GM13976 (cell line): ENCODE results near the gene ZNF829.

Source experiments
- DNase-seq: peaks from one replicate; pipeline ENCODE4 v3.0.0; 2012; ENCODE audit warnings: low spot score
- in situ Hi-C: fragments of 300-500 bp; cut with MboI; formaldehyde crosslinking; loops from one replicate; pipeline ENCODE4 v1.12.0; 2022; ENCODE audit warnings: low sequenced_read_pairs, mixed read lengths, inconsistent platforms; ENCODE audit not compliant: unreplicated experiment
- TF ChIP-seq, protein P1 (sequence below): IDR thresholded peaks from 2 replicates; pipeline ENCODE4 v1.5.1; 2012; ENCODE audit warnings: borderline replicate concordance, mild to moderate bottlenecking; ENCODE audit not compliant: insufficient read depth; ENCODE audit errors: extremely low read depth, missing control alignments, control extremely low read depth

The ZNF829 gene

DNA sequence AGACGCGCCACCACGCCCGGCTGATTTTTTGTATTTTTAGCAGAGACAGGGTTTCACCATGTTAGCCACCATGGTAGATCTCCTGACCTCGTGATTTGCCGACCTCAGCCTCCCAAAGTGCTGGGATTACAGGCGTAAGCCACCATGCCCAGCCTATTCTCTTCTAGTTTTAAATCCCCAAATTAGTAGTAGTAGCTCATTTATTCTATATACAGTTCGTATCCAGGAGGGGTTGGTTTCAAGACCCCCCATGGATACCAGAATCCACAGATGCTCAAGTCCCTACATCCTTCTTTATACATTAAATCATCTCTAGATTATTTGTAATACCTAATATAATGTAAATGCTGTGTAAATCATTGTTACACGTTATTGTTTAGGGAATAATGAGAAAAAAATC lies 2.0 kb upstream of the ZNF829 start:
- TF ChIP-seq, protein P1, sequence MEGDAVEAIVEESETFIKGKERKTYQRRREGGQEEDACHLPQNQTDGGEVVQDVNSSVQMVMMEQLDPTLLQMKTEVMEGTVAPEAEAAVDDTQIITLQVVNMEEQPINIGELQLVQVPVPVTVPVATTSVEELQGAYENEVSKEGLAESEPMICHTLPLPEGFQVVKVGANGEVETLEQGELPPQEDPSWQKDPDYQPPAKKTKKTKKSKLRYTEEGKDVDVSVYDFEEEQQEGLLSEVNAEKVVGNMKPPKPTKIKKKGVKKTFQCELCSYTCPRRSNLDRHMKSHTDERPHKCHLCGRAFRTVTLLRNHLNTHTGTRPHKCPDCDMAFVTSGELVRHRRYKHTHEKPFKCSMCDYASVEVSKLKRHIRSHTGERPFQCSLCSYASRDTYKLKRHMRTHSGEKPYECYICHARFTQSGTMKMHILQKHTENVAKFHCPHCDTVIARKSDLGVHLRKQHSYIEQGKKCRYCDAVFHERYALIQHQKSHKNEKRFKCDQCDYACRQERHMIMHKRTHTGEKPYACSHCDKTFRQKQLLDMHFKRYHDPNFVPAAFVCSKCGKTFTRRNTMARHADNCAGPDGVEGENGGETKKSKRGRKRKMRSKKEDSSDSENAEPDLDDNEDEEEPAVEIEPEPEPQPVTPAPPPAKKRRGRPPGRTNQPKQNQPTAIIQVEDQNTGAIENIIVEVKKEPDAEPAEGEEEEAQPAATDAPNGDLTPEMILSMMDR: no peak
- no peak for DNase-seq
- in situ Hi-C loops: no loop called here

DNA sequence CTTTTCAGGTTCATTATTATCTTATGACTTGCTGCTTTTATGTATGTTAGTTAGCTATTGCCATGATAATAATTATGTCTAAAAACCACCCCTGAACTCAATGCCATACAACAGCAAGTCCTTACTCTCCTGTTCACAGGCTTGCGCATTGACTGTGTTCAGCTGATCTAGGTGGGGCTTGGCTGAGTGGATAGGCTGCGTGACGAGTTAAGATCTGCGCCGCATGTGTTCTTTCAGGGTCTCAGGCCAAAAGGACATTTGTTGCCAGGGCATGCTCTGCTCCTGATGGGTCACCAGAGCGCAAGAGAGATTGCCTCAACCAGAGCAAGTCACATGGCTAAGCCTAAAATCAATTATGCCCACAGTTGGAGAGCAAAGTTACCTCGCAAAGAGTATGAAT lies 900 bp upstream of the ZNF829 start:
- TF ChIP-seq, protein P1: no peak
- no peak for DNase-seq
- in situ Hi-C loops: no loop called here

DNA sequence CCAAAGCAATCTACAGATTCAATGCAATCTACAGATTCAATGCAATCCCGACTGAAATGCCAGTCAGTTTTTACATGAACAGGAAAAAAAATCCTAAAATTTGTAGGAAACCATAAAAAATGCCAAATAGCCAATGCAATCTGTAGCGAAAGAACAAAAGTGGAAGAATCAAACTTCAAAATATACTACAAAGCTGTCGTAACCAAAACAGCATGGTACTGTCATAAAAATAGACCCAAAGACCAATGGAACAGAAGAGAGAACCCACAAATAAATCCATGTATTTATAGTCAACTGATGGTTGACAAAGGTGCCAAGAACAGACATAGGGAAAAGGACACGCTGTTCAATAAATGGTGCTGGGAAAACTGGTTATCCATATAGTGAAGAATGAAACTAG lies 17.7 kb downstream of the ZNF829 start:
- in situ Hi-C loops: no loop called here
- TF ChIP-seq, protein P1: no peak
- no peak for DNase-seq

DNA sequence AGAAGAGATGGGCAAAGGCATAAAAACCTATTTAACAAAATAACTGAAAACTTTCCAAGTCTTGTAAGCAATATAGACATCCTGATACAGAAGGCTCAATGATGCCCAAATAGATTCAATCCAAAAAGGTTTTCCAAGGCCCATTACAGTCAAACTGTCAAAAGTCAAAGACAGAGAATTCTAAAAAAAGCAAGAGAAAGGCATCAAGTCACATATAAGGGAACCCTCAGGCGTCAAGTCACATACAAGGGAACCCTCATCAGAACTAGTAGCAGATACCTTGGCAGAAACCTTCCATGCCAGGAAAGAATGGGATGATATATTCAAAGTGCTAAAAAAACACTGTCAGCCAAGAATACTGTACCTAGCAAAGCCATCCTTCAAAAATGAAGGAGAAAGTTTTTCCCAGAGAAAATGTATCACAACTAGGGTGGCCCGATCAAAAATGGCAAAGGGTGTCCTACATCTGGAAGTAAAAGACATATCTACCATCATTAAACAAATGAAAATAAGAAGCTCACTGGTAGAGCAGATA lies 21.2 kb downstream of the ZNF829 start:
- TF ChIP-seq, protein P1: no peak
- in situ Hi-C loops: no loop called here
- no peak for DNase-seq

DNA sequence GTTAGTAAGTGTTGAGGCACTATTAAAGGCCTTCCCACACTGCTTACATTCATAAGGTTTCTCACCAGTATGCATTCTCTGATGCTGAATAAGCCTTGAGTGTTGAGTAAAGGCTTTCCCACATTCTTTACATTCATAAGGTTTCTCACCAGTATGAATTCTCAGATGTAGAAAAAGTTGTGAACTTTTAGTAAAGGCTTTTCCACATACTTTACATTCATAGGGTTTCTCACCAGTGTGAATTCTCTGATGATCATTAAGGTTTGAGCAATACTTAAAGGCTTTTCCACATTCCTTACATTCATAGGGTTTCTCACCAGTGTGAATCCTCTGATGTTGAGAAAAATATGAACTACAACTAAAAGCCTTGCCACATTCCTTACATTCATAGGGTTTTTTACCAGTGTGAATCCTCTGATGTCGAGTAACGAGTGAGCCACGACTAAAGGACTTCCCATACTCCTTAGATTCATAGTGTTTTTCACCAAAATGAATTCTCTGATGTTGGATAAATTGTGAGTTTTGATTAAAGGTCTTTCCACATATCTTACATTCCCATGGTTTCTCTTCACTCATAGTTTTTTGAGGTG lies 24.2 kb downstream of the ZNF829 start:
- DNase-seq: no peak
- in situ Hi-C loops: no loop called here
- TF ChIP-seq, protein P1: no peak

DNA sequence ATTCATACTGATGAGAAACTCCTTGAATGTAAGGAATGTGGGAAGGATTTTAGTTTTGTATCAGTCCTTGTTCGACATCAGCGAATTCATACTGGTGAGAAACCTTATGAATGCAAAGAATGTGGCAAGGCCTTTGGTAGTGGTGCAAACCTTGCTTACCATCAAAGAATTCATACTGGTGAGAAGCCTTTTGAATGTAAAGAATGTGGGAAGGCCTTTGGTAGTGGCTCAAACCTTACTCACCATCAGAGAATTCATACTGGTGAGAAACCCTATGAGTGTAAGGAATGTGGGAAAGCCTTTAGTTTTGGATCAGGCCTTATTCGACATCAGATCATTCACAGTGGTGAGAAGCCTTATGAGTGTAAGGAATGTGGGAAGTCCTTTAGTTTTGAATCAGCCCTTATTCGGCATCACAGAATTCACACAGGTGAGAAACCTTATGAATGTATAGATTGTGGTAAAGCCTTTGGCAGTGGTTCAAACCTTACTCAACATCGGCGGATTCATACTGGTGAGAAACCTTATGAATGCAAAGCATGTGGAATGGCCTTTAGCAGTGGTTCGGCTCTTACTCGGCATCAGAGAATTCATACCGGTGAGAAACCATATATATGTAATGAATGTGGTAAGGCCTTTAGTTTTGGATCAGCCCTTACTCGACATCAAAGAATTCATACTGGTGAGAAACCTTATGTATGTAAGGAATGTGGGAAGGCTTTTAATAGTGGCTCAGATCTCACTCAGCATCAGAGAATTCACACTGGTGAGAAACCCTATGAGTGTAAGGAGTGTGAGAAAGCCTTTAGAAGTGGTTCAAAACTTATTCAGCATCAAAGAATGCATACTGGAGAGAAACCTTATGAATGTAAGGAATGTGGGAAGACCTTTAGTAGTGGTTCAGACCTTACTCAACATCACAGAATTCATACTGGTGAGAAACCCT lies 38.8 kb downstream of the ZNF829 start:
- TF ChIP-seq, protein P1: no peak
- DNase-seq: no peak
- in situ Hi-C loops: no loop called here
